ENCODE results near the gene FAHD2B.
"Not testable (repeated sequence)": the region's sequence is repeated elsewhere in the genome, so short reads cannot be mapped to it uniquely, and the experiment has no call there.

GRCh38 chr2:97092946-97093345, 1.7 kb downstream of the FAHD2B start:
- not testable (repeated sequence) for TF ChIP-seq CTCF (conservative IDR thresholded peaks at IDR 0.05; ENCODE audit: low read depth, low read length); EZH2 (IDR thresholded peaks at IDR 0.05; ENCODE audit: low read length, unreplicated experiment)

All from PC-3 (cell line).